M059J (cell line): ENCODE measurements around the gene GALNT7. TPM values are rescaled to one million over a fixed set of nuclear protein-coding genes. Genes with fewer than 3 reads are reported as not detected.
A peak's percentile ranks its signal among the peaks of the same experiment; 100 is the strongest.

ENCODE experiments used
- DNase-seq: peaks from one replicate; pipeline ENCODE4 v3.0.0-alpha.2; 2012; ENCODE audit warnings: low read depth
- total RNA-seq: library from RNA; depleted of rRNA; stranded (reverse); fragments of >200 nt; shearing (Covaris generic); gene quantifications from 2 replicates; pipeline ENCODE4 v1.2.3, GENCODE V29; 2014

Gene GALNT7
- total RNA-seq, 1 experiment from 2014 or later: 37.6 TPM

DNA sequence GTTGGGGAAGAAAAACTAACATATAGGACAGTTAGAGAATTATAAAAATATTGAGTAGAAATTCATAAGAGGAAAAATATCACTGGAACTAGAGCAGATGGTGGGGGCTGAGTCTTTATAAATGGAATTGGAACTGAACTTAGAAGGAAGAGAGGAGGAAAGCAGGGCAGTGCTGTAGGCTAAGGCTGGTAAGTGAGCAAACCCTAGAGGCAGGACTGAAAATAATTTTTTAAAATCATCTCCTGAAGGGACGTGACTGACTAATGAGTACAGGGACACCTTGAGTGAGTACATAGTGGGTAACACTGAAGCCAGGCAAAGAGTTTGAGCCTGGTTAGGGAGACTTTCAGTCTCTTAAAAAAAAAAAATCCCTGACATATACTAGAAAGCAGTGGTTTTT, 63.3 kb downstream of the GALNT7 start:
- DNase-seq: no peak

DNA sequence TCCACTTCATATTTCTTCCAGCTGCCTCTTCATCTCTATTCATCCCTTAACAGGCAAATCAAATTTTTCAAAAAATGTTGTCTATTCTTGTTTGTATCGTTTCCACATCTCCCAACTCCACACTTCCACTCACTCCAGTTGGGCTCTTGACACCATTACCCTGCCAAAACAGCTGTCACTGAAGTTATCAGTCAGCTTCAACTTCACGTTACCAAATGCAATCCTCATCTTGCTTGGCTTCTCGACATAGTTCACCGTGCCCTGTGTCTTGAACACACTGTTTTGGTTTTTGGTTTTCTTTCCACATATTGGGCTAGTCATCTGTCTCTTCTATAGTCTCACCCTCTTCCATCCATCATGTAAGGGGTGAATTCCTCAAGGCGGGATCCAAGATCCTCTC, 65.2 kb downstream of the GALNT7 start:
- DNase-seq: no peak

DNA sequence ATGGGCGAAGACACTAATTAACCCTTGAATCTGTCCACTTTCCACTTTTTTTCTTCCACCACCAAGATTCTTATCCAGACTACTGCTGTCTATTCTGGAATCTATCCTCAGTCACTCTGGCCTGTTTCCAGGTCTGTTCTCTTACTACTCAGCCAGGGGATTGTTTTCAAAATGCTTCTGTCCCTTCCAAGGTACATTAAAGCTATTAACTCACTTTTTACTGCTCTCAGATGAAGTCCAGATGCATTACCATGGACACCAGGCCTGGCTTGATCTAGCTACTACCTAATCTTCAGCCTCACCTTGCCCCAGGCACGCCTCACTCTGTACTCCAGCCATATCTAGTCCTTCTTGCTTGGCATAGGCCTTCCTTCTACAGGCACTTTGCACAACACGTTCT, 66.4 kb downstream of the GALNT7 start:
- DNase-seq: no peak

DNA sequence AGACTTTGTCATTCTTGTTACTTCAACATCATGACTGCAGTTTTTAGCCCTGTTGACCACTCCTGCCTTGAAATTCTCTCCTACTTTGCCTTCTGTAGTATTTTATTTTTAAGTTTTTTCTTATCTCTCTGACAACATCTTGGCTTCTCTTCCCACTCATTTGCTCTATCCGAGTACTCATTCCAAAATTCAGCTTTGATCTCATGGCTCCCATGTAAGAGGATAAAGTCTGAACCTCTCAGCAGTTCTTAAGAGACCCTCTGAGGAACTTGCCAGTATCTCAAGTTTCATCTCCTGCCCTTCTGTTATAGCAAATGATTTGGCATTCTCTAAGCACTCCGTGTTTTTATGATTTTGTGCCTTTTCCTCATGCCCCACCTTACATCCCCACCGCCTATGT, 67.7 kb downstream of the GALNT7 start:
- DNase-seq: no peak

DNA sequence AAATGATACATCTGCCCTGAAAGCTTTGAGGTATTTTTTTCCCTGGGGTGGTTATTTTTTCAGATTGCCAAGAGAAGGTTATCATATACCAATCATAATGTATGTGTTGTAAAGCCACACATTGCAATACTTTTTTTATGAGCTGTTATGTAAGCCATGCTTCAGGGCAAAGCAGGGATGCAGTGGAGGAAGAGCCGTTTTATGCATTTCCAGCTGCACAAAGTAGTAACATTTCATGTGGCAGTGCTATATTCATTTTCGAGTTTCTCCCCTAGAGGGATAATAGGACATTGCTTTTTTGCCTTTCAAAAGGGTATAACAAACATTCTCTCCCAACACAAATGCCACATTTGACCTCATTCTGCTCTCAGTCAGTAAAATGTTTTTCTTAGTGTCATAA, 68.5 kb downstream of the GALNT7 start:
- peak; percentile 10 for DNase-seq

DNA sequence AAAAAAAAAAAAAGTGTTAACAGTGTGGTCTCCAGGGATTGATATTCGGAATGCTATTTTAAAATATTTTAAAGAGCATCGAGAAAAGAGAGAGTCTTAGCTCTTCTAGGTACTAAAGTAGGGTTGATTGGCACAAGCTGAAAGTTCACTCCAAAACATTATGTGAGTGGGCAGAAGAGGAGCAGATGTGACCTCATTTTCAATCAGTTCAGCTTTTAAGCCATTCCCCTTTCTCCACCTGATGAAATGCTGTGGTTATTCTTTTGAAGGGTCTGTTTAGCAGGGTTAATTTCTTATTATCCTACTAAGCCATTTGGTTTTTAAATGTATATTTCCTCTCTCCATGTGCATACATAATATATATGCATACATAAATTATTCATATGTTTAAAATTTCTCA, 69.2 kb downstream of the GALNT7 start:
- no peak for DNase-seq

DNA sequence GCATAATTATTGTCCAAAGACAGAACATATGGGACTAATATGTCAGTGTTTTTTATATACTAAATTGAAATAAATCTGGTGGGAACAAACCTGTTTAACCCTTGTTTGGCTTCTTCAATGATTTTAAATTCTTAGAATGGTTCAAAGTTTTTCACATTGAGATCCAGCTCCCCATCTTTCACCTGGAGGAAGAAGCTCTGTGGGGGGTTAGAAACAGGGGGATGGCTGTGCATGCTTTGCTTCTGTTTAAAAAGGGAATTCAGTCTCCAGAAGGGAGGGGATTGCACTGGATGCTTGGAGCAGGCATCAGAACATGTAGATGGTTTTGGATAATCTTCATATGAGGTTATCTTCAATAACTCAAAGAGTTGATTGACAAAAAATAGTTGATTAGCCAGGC, 72.1 kb downstream of the GALNT7 start:
- no peak for DNase-seq

DNA sequence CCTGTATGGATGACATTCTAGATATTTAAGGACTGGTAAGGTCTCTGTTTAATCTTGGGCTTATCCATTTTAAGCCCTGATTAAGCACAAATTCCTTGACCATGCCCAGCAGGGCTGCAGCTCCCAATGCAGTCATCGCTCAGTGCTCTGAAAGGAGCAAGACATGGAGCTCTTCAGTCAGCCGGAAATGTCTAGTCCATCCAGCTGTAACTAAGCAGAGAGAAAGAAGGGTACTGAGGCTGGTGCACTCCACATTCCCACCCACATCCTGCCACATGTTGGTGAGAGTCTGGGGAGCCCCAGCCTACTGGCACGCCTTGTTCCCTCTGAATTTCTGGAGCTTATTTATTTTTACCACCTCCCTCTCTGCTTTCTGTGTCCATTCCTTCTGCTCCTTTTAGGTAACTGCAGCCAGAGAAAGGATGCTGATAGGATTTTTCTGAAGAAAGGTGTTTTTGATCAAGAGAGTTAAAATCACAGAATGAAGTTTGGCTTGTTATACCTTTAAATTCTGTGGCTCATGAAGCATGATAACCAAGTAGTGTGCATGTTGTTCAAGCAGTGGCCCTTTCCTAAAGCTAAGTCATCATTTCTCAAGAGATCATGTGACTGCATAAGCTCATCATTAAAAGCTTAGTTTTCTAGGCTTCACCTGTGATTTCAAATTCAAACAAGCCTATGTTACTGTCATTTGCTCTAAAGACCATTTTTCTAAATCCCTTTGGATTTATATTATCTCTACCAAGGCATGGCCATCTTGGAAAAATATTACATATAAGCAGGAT, 74.0 kb downstream of the GALNT7 start:
- peak; percentile 3 for DNase-seq

DNA sequence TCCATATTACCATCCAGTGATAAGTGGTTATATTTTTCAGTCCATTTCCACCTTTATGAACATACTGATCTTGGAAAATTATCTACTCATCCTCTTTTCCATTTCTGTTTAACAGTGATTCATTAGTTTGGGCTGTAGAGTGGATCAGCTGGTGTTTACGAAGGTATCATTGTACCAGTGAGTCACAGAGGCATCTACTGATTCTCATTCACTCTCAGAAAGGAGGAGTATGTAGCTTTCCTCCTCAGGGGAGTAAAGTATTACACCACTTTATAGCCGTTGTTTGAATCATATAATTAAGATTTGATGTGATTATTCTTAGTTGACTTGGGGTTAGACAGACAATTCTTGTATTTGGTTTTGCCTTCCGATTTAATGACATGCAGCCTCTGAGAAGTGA, 74.7 kb downstream of the GALNT7 start:
- DNase-seq: peak; percentile 75

DNA sequence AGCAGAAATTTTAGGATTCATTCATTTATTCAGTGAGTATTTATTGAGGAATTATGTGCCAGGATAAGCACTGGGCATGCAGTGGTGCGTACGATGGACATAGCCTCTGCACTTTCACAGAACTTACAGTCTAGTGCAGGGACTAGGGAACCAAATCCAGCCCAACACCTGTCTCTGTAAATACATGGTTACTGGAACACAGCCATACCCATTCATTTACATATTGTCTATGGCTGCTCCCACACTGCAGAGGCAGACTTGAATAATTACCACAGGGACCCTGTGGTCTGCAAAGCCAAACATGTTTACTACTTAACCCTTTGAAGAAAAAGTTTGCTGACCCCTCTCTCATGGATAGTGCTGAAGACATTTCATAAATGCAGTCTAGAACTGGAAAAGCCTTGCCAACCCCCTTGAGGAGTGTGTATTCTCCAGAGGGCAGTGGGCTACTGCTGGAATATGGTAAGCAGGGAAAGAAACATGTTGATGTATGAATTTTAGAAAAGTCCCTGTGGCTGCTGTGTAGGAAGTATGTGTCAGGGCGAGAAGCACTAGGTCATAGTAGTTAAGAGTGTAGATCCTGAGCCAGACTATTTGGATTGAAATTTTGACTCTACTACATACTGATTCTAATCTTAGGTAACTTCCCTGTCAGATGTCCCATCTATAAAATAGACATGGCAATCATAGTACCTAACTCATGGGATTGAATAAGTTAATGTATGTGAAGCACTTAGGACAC, 75.5 kb downstream of the GALNT7 start:
- DNase-seq: no peak

DNA sequence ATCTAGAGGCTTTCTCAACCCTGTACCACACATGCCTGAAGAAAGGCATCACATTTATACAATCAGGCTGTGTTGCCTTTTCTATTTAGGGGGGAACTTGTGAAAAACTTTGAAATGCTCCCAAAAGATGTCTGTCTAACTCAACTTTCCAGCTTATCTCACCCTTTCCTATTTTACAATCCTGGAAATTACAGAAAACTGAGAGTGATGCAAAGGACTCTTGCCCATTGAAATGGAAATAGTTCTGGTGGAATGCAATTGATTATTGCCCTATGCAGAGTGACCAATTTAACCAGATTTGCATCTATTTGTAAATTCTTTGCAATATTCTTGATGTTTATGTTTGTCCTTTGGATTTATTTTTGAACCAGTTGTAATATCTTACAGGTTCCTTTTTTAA, 77.3 kb downstream of the GALNT7 start:
- no peak for DNase-seq

DNA sequence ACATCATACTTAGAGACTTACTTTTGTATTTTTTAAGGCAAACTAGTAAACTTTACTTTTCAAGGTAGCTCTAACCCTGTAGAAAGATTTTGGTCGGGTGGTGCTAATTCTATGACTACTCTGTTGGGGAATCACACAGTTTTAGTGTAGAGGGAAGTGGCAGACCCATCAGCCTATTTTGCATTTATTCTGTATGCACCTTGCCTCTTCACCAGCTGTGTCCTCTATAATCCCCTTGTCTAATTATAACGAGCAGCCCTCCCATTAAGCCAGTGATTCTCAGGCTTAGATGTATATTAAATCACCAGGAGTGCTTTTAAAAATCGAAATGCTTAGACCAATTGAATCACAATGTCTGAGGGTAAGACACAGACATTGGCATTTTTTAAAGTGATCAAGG, 78.1 kb downstream of the GALNT7 start:
- DNase-seq: no peak

DNA sequence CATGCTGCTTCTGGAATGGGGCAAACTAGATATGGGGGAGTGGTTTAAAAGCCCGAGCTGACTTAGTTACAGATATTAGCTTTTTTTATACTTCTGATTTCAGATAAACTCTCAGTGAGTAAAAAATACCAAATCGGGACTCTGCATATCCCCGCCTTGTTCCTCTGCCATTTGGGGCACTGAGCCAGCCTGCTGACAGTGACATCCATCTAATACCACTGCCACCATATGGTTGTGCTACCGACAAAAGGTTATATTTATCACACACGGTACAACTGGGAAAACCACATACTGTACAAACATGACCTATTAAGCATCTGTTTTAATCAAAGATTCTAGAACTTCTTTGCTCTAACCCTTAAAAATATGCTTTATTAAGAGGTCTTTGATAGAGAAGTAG, 78.7 kb downstream of the GALNT7 start:
- DNase-seq: no peak

DNA sequence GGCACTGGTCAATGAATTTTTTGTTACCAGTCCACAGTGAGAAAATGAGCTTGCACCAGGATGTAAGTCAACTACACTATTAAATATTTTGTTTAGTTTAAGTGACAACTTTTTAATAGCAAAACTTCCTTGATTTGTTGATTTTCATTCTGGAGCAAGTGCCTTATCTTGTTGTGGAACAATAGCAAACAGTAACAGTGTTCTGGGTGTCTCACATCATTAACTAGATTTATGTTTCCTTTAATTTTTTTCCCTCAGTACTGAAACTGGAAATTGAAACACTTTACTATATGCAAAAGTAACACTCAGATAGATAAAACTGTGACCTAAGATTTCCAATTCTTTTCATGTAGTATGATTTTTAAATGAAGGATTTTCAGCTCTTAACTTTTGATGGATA, 80.1 kb downstream of the GALNT7 start:
- DNase-seq: no peak

DNA sequence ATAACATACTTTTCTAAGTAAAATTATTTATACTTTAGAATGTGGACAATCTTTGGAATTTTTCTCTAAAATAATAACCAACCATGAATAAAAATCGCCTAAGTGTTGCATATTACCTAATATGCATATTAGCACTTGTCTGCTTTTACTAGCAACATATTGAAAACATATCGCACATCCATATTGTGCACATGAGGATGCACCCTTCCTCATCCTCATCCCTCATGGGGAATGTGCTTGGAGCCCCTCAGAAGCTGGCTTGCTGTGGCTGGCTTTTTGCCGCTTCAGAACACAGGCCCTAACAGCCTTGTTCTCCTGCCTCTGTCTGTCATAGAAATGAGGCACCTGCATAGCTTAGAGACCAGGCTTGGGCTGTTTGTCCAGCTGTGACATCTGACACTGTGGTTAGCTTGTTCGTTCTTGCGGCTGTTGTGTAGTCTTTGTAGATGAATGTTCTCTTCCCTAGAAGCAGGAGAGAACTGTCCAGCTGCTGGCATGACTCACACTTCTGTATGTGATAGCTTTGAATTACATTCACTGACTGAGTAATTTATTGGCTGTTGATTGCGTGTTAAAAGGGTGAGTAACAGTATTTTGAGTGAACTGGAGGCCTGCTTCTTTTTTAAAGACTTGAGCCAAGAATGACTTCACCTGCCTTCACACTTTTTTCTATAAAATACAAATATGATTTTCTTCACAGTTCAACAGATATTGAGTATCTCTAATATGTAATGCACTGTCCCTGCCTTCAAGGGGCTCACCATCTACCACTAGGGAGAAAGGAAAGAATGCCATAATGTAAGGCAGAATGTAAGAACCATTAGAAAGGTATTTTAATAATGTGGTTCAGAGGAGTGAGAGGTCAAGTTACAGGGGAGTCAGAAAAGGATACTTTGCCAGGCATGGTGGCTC, 83.7 kb downstream of the GALNT7 start:
- peak; percentile 99 for DNase-seq

DNA sequence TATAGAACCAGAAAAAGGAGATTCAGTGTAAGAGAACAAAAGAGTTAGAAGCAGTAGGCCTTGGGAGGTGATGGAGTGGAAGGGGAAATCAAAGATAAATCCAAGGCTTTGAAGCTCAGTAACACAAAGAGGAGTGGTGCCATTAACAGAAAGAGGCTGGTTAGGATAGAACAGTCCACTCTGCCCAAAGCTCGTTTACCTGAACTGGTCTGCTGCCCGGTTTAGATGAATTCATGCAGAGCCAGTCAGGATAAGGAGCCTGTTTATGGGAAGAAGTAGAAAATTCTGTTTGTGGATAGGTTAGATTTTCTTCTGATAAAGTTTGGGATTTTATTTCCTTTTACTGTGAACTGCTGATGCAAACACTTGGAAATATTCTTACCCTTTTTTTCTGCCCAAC, 85.0 kb downstream of the GALNT7 start:
- no peak for DNase-seq

DNA sequence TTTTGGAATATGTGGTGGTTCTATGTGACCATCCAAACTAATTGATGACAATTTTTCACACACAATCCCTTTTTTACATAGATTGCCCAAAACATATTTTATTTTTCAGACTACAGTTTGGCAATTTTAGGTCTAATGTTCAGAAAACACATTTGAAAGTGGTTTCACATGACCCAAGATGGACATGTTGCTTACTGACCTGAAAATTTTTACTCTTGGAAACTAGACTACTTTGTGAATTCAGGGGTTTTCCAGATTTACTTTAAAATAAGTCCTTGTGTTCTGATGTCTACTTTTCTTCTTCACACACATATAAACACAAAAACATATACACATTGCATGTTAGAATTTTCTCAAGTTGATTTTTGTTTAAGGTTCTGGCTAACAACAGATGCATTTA, 86.0 kb downstream of the GALNT7 start:
- DNase-seq: no peak

DNA sequence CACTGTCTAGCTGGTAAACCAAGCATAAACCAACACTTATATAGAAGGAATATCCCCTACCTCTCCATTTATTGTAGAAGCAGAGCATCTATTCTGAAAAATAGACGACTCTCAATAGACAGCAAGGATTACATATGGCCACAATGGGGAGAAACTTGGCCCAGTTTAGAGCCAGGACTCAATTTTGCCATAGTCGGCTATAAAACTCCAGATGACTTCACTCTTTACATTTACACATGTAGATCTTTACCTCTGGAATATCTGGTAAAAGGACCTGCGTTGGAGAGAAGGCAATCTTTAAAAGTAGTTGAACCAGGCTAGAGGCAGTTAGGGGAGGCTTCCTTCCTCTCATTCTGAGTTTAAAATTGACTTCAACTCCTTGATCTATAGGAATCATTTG, 88.2 kb downstream of the GALNT7 start:
- no peak for DNase-seq

DNA sequence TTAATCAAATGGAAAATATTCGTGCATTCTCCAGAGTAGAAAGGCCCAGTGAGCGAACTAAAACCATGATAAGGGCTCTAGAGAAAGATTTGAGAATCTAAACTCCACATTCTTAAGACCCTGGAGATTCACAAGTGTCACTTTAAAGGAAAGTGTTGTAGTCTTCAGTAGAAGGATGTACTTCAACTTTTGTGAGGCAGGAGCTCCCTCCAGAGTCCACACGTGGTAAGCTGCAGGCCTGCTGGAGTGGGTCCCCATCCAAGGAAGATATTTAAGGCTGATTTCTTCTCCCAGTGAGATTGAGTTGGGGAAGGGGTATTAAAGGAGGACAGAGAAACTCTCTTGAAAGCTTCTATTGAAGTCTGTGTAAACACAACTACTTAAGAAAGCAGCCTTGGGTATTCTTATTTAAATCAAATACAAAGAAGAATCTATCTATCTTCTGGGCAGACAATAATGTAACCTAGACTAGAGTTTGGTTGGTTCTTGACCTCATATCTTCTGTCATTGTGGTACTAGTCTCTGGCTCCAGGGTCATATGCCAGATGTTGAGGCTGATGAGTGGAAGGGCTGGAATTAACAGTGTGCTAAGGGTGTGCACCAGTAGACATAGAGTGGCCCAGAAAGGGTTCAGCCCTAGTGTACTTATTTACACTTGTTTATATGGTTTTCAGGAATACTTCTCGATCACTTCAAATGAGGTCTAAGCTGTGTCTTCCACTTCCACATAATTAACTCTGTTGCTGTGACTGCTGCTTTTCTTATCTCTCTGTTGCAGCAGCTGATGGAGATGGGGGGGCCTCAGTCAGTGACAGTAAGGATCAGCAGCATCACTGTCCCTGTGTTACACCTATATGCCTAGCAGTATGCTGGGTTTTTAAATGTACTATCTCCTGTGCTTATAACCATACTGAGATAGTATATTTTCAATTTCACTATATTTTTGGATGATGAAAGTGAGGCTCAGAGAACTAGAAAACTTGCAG, 89.4 kb downstream of the GALNT7 start:
- peak; percentile 55 for DNase-seq

DNA sequence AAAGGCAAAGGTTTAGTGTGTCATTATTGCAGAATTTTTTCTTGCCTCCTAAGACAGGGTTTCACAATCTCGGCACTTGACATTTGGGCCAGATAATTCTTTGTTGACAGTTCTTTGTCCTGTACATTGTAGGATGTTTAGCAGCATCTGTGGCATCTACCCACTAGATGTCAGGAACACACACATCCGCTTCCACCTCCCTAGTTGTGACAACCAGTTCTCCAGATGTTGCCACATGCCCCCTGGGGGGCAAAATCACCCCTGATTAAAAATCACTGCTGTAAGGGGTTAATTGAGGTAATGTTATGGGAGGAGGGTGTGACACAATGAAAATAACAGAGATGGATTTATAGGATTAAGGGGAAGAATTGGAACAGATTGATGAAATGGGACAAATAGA, 90.3 kb downstream of the GALNT7 start:
- no peak for DNase-seq

DNA sequence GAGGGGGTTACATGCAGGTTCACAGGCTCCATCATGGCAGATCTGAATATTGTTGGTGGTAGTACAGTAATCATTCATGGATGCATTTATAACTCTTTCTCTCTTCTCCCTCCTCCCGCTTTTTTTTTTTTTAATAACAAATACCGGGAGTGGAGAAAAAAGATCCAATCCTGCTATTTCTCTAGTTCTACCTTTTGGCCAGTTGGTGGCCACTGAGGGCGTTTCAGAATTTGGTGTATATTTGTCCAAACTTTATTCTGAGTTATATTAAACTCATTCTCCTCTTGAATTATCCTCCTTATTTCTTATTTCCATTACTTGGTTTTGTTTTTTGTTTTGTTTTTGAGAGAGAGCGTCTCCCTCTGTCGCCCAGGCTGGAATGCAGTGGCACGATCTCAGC, 90.7 kb downstream of the GALNT7 start:
- no peak for DNase-seq
